Lower lobe of right lung (tissue), 2 donors: ENCODE measurements around the gene AHSG. TPM values are rescaled to one million over a fixed set of nuclear protein-coding genes. Genes with fewer than 3 reads are reported as not detected.

Source experiments
- ATAC-seq, 2 donors: fragments of 200-7000 bp; cut with Tn5 transposase; one replicate each; pipeline ENCODE4 v1.9.1; 2020 to 2022; ENCODE audit warnings: mild to moderate bottlenecking in 2 of 2, moderate library complexity in 2 of 2
- DNase-seq: peaks from one replicate; pipeline ENCODE4 v3.0.0-alpha.2; 2020
- H3K27ac ChIP-seq: fragments of 200-600 bp; one replicate; pipeline ENCODE4 v1.8.0; 2022
- H3K27me3 ChIP-seq: fragments of 200-600 bp; one replicate; pipeline ENCODE4 v1.8.0; 2022; ENCODE audit warnings: low read depth
- H3K36me3 ChIP-seq: fragments of 200-600 bp; one replicate; pipeline ENCODE4 v1.8.0; 2022; ENCODE audit warnings: mild to moderate bottlenecking
- H3K4me1 ChIP-seq: fragments of 200-600 bp; one replicate; pipeline ENCODE4 v1.8.0; 2022
- H3K4me3 ChIP-seq: fragments of 200-600 bp; one replicate; pipeline ENCODE4 v1.8.0; 2022; ENCODE audit warnings: mild to moderate bottlenecking
- H3K9me3 ChIP-seq: fragments of 200-600 bp; one replicate; pipeline ENCODE4 v1.8.0; 2022
- intact Hi-C: fragments of 100-400 bp; cut with DNase I; formaldehyde crosslinking; loops from one replicate; pipeline ENCODE4 v1.11.0; 2022
- total RNA-seq: library from RNA; stranded (reverse); fragmentation: NEBNext Ultra II Directional; extraction: Animal tissue kit (Norgen Biotek cat#: 25700); gene quantifications from one replicate; pipeline ENCODE4 v1.2.1, GENCODE V29; 2021
- TF ChIP-seq, protein P1 (sequence below): fragments of 200-600 bp; IDR thresholded peaks from one replicate; pipeline ENCODE4 v1.8.0; 2022; ENCODE audit warnings: antibody characterized with exemption, mild to moderate bottlenecking
- donor health status: DM: no; HTN: yes; CAD: no; lungs with severe emphysema.

AHSG gene
- total RNA-seq, 1 donor from 2014 or later = not detected

DNA sequence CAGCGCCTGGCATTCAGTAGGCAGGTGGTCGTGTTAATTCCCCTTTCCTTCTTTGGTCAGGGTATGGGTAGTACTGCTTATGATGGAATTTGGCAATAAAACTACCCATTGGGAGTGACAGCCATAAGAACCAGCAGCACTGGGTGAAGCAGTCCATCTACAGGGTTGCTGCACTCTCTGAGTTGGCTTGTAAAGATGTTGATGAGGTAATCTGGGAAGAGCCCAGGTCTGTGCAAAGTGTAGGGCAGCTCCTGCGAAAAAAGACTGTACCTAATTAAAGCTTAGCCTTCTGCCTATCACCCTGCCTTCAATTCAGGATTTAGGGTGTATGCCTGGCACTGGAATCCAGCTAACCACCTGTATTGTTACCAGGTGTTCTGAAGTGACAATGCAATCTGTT, 22.7 kb downstream of the AHSG start:
- intact Hi-C loops = no loop called here
- Histone ChIP-seq H3K9me3 (no peaks in the 10 kb centered on the region), H3K36me3 (no peaks in the 10 kb centered on the region), H3K27ac (no peak overlapping the region), H3K27me3 (peaks cover 23% of the 10 kb centered on the region), H3K4me1 (no peaks in the 10 kb centered on the region), H3K4me3 (no peak overlapping the region)
- ATAC-seq (no peak), DNase-seq (no peak)
- TF ChIP-seq, protein P1, sequence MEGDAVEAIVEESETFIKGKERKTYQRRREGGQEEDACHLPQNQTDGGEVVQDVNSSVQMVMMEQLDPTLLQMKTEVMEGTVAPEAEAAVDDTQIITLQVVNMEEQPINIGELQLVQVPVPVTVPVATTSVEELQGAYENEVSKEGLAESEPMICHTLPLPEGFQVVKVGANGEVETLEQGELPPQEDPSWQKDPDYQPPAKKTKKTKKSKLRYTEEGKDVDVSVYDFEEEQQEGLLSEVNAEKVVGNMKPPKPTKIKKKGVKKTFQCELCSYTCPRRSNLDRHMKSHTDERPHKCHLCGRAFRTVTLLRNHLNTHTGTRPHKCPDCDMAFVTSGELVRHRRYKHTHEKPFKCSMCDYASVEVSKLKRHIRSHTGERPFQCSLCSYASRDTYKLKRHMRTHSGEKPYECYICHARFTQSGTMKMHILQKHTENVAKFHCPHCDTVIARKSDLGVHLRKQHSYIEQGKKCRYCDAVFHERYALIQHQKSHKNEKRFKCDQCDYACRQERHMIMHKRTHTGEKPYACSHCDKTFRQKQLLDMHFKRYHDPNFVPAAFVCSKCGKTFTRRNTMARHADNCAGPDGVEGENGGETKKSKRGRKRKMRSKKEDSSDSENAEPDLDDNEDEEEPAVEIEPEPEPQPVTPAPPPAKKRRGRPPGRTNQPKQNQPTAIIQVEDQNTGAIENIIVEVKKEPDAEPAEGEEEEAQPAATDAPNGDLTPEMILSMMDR = no peak

DNA sequence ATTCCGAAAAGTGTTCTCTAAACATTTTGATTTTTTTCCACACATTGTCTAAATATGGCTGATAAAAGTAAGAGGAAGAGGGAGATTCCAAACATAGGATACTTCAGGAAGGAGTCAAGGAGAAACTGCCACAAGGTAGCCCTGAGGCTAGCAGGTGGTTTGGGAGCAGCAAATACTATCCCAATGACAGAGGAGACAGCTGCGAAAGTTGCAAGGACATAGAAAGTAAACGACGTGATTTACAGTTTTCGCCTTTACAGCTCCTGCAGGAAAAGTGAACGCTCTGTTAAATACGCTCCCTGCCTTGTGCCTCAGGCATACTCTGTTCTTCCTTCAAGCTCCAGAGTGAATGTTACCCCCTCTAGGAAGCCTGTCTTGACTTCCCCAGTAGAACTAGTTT, 23.7 kb downstream of the AHSG start:
- no peaks in the 10 kb centered on the region for H3K4me1 ChIP-seq
- TF ChIP-seq, protein P1 = no peak
- no peak for DNase-seq
- H3K9me3 ChIP-seq = no peaks in the 10 kb centered on the region
- intact Hi-C loops = no loop called here
- H3K36me3 ChIP-seq = no peaks in the 10 kb centered on the region
- peaks cover 23% of the 10 kb centered on the region for H3K27me3 ChIP-seq
- no peak for ATAC-seq
- H3K27ac ChIP-seq = no peak overlapping the region
- no peak overlapping the region for H3K4me3 ChIP-seq

DNA sequence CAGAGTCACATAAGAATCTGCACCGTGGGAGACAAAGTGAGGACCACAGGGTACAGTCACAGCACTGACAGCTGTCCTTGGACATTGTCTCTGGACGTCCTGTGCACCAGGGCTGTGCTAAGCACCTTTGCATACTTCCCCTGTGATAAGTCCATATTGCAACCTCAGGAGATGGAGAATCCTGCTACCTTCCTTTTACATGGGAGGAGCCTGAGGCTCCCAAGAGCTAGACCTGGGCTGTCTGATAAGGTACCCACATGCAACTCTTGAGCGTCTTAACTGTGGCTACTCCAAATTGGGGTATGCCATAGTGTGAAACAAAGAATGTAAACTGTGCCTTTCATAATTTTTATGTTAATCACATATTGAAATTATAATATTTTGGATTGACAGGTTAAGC, 24.8 kb downstream of the AHSG start:
- Histone ChIP-seq H3K4me1 (no peaks in the 10 kb centered on the region), H3K36me3 (no peaks in the 10 kb centered on the region), H3K9me3 (no peaks in the 10 kb centered on the region), H3K27ac (no peak overlapping the region), H3K4me3 (no peak overlapping the region), H3K27me3 (peaks cover 25% of the 10 kb centered on the region)
- intact Hi-C loops = no loop called here
- no peak for DNase-seq
- TF ChIP-seq, protein P1 = no peak
- ATAC-seq = no peak

DNA sequence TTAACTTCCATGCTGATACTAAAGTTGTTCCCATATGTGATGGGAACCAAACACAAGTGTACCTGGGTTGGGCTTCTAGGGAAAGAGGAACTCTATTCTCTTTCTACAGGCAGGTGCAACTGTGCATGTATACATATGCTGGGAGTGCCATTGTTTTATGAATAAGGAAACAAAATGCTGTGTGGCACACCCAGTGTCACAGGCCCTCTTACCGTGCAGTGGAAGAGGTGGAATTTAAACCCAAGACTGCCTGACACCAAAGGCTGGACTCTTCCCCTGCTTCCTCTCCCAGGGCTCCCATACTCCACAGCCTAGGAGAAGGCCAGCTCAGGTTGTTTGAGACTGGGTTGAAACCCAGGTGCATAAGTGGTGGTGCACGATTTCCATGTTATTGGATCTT, 25.4 kb downstream of the AHSG start:
- Histone ChIP-seq H3K4me1 (no peaks in the 10 kb centered on the region), H3K27ac (no peak overlapping the region), H3K27me3 (peaks cover 31% of the 10 kb centered on the region), H3K36me3 (no peaks in the 10 kb centered on the region), H3K9me3 (no peaks in the 10 kb centered on the region), H3K4me3 (no peak overlapping the region)
- TF ChIP-seq, protein P1 = no peak
- no peak for DNase-seq
- intact Hi-C loops = no loop called here
- ATAC-seq = no peak

DNA sequence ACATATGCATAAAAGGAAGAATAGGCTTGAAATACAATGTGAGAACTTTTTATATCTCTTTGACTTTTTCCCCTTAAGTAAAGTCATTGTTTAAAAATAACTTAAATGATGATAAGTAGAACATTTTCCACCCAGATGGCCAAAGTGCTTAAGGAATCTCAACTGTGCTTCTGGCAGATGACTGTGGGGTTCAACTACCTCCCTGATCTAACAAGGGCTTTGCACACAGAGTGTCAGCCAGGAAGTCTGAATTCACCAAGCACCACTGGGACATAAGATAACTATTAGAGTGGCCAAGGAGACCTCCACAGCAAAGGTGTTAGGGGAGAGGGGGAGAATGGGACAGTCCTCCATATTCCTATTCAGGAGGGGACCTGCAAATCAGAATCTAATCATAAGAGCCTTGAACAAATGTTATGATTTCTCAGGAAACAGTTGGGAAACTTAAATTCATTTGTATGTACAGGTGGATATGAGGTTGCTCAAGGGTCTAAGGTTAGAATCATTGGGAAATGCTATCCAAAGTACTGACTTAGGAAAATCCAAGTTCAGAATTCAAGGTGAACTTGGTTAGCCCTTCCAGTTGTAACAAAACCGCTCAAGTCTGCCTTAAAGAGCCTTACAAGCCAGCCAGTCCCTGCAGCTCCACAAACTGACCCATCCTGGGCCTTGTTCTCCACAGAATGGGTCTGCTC, 27.1 kb downstream of the AHSG start, which contains the start of gene FETUB:
Gene FETUB, plus strand, starts transcription at position 622 of the 695 bp plus-strand sequence. Its CDS starts 62 bp downstream, at position 684.
- no peaks in the 10 kb centered on the region for H3K9me3 ChIP-seq
- H3K4me3 ChIP-seq = no peak within 1 kb of the TSS
- TF ChIP-seq, protein P1 = no peak
- ATAC-seq (no peak), DNase-seq (no peak)
- no peaks in the 10 kb centered on the region for H3K36me3 ChIP-seq
- no peaks in the 10 kb centered on the region for H3K4me1 ChIP-seq
- peaks cover 41% of the 10 kb centered on the region for H3K27me3 ChIP-seq
- no peak within 1 kb of the TSS for H3K27ac ChIP-seq
- intact Hi-C loops = no loop called here
